HG03175 (cell line): ENCODE measurements around the gene FN1.

Source experiments
- ATAC-seq: cut with Tn5 transposase; IDR thresholded peaks from one replicate; pipeline ENCODE4 v1.9.1; 2021; ENCODE audit warnings: mild to moderate bottlenecking, moderate library complexity; ENCODE audit not compliant: unreplicated experiment

FN1 gene

DNA sequence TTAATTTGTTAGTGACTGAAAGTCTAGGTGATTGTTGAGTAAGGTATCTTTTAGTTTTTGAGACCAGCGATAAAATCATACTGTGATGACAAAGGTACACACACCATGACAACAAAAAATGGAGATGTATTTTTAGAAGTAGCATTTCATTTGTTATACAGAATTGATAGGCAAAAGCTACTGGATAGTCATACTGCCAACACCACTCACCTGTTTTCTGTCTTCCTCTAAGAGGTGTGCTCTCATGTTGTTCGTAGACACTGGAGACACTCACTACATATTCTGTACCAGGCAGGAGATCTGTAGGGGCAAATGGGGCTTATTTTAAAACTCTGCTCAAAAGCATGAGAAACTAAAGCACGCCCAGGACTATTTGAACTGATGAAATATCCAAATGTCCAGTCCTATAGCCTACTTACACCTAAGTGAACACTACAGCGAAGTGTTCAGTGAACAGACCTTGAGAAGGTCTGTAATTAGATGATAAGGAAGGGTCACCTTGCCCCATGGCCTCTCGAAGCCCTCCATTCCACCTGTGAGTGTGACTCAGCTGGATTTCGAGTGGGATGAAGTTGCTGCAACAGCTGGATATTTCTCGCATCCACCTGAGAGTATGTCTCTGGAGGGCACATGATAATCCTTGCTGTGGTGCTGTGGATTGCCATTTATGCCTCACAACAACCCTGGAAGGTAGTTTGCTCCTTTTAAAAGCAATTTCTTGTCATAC, 47.7 kb downstream of the FN1 start:
- no peak for ATAC-seq

DNA sequence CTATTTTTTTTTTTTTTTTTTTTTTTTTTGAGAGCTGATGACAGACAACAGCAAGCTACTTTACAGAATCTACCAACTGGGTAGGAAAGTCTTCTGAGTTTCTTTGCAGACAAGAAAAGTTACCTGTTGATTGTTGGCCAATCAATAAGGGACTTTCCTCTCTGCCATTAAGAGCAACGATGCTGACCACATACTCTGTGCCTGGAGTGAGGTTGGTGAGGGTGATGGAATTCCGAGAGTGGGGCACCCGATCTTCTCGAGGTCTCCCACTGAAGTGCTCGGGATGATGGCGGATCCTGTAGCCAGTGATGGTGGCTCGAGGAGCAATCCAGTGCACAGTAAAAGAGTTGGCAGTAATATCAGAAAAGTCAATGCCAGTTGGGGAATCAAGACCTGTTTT, 49.3 kb downstream of the FN1 start:
- ATAC-seq = no peak

DNA sequence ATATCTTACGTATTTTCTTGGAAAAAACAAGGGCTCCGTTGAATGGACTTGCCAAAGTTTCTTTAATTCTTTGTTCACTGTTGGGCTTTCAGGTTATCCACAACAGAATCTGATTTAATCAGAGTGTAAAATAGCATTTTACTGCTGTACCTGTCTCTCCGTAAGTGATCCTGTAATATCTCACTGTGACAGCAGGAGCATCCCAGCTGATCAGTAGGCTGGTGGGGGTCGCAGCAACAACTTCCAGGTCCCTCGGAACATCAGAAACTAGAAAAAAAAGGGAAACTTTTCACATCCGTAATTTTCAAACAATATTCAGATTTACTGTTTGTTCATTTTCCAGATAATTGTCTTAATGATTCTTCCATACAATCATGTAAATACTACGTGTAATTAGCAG, 51.2 kb downstream of the FN1 start:
- ATAC-seq = no peak

DNA sequence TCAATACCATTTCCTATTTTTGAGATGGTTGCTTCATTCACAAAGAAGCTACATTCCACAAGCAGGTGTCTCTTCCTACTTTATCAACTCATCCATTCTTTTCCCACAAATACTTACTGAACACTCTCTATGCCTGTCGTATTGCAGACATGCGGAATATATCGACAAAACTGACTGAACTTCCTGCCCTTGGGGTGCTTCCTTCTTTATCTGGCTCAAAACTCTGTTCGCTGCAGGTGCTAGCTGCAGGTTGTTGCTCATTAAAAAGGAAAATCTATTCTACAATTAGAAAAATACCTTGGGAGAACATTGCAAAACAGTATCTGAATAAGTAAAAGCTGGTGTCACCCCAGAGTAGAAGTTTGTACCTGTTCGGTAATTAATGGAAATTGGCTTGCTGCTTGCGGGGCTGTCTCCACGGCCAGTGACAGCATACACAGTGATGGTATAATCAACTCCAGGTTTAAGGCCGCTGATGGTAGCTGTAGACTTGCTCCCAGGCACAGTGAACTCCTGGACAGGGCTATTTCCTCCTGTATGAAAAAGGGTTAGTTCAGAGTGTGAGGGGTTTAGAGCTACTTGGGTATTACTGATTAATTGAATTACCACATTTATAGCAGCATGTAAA, 52.1 kb downstream of the FN1 start:
- no peak for ATAC-seq

DNA sequence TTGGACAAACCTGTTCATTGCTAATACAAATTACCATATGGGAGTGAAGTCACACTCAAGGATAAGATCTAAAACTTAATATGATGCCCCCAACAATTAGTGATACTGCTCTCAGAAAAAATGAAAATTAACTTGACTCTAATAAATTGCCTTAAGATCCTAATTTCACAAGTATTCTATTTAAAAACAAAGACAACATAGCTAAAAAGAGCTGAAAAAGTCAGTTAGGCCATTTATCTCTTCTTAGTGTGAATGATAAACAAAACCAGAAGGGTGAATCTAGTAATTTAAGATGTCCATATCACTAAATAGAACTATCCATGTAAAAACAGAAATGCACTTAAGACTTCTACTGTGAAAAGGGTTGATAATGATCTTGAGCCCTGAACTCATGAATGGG, 53.4 kb downstream of the FN1 start:
- no peak for ATAC-seq

DNA sequence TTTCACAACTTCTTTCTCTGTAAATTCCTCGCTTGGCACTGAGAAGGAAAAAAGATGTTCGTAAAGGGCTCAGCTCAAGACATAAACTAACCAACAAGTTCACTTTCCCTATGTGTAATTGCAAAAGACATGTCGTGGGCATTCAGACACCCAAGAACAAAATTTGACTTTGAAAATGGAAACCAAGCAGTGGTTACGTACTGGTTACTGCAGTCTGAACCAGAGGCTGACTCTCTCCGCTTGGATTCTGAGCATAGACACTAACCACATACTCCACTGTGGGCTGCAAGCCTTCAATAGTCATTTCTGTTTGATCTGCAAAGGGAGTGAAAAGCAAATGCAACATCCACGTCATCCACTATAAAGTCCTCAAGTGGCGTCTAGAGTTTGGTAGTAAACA, 53.9 kb downstream of the FN1 start:
- ATAC-seq = no peak

DNA sequence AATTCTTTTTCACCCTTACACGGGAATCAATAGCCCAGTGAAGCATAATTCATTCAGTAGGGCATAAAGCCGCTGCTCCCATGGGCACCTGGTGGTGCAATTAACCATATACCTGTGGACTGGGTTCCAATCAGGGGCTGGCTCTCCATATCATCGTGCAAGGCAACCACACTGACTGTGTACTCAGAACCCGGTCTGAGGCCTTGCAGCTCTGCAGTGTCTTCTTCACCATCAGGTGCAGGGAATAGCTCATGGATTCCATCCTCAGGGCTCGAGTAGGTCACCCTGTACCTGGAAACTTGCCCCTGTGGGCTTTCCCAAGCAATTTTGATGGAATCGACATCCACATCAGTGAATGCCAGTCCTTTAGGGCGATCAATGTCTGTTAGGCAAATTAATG, 55.2 kb downstream of the FN1 start:
- ATAC-seq = no peak

DNA sequence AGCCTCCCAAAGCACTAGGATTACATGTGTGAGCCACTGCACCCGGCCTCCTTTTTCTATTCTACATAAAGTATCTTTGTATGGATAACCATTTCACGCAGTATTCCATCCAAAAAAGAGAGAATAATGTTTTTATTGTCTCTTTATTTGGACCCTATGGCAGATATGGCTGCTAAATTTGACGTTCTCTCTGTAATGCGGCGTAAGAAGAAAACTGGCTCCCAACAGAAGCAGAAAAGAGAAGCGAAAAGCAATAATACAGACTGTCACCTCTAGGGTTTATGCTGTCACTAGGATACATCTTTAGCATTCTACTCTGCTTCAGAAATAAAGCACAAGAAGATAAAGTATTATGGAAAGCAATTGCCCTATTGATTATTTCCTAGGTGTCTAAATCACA, 55.9 kb downstream of the FN1 start:
- ATAC-seq = no peak

DNA sequence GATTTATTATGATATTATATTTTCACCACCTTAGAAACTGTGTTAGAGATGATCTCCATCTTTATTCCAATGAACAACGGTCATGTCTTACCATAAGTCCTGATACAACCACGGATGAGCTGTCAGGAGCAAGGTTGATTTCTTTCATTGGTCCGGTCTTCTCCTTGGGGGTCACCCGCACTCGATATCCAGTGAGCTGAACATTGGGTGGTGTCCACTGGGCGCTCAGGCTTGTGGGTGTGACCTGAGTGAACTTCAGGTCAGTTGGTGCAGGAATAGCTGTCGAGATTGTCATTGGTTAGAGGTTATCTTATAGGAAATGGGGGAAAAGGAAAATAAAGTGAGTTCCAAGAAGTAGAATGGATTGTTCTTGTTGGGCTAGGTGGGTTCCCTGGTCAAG, 56.8 kb downstream of the FN1 start:
- no peak for ATAC-seq

DNA sequence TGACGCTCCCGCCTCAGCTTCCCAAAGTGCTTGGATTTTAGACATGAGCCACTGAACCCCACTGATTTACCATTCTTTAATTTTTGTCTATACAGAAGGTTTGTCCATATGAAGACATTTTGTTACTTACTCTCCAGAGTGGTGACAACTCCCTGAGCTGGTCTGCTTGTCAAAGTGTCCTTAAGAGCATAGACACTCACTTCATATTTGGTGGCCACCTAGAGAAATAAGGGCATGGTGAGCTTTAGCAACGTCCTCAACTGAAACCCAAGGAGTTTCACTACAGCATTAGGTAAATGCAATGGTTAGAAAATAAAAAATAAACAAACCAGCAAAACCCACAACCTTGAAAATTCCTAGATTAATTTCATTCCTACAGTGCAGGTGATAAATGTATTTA, 57.8 kb downstream of the FN1 start:
- no peak for ATAC-seq

DNA sequence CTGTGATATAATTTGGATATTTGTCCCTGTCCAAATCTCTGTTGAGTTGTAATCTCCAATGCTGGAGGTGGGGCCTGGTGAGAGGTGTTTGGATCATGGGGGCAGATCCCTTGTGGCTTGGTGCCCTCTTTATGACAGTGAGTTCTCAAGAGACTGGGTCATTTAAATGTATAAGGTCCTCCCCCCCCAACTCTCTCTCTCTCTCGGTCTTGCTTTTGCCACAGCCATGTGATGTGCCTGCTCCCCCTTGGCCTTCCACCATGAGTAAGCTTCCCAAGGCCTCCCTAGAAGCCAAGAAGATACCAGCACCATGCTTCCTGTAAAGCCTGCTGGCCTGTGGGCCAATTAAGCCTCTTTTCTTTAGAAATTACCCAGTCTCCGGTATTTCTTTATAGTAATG, 58.6 kb downstream of the FN1 start:
- no peak for ATAC-seq

DNA sequence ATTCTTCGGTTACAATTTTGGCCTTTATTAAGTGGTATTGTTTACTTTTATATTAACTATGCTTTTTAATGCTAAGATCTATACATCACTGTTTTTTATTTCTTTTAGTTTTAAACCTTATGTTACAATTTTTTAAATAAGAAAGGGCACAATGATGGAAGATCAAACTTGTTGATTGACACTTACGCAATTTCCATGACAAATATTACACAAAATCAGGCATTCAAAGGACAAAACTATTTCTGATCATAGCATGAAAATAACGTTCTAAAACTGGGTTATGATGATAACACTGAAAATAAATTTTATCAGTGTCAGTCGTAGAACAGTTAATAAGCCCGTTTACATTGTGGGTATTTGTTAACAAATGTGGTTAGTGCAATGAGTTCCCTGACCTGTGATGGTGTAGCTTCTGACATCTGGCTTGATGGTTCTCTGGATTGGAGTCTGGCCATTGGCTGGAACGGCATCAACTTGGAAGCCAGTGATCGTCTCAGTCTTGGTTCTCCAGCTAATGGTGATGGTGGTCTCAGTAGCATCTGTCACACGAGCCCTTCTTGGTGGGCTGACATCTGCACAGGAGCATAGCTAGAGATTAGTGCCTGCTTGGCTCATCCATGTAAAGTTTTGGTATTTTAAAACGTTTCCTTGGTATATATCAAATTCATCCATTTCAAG, 59.6 kb downstream of the FN1 start:
- ATAC-seq = no peak

DNA sequence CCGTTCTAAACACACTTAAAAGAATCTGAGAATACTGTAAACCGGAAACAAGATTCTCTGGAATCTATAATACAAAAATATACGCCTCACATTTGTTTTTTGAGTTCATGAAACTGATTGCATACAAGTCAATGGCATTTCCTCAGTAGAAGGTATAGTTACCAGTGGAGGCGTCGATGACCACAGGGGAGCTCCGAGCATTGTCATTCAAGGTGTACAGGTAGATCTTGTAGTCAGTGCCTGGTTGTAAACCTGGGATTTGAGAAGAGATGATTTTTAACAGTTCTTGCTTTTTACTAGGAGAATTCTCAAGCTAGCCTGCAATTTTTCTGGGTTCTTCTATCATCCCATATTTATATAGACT, 60.4 kb downstream of the FN1 start:
- no peak for ATAC-seq

DNA sequence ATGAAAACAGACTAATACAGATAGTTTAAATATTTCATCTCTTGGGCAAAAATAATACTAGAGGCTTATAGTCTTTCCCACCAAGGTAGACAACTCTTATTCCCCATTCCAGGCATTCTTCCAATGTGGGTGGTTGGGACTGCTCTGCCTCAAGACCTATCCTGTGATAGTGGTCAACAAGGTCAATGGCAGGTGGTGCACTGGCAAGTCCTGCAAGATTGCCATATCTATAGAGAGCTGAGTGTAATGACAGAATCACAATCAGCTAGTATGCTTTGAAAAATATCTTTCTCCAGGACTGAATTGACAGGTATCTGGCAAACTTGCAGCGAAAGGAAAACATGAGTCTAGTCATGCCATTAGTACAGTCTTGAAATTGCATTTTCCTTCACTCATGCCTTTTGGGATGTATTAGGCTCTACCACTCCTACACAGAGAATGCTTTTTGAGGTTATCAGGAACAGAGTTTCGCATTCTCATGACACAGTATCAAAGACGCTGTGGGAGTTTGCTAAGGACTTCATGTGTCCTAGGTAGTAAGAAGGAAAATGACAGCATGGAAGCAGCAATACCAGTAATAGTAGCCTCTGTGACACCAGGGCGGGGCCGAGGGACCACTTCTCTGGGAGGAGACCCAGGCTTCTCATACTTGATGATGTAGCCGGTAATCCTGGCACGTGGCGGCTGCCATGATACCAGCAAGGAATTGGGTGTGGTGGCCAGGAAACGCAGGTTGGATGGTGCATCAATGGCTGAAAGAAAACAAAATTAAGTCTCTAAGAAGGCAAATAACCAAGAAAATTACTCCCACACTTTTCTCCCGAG, 61.0 kb downstream of the FN1 start:
- ATAC-seq = no peak

DNA sequence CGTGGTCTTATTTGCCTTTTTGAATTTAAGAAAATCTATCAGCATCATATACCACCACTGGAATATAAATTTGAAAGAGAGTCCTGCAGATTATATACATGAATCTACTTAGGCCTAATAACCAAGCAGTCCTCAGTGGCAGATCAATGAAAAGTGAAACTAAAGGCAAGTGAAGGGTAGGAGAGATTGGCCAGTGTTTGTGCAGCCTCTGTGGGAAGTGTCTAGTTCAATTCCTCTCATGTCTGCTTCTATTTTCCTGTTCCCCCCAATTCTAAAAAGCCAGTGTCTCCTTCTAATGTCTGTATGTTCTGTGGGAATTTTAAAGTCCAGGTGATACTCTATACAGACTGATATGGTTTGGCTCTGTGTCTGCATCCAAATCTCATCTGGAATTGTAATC, 61.9 kb downstream of the FN1 start:
- no peak for ATAC-seq

DNA sequence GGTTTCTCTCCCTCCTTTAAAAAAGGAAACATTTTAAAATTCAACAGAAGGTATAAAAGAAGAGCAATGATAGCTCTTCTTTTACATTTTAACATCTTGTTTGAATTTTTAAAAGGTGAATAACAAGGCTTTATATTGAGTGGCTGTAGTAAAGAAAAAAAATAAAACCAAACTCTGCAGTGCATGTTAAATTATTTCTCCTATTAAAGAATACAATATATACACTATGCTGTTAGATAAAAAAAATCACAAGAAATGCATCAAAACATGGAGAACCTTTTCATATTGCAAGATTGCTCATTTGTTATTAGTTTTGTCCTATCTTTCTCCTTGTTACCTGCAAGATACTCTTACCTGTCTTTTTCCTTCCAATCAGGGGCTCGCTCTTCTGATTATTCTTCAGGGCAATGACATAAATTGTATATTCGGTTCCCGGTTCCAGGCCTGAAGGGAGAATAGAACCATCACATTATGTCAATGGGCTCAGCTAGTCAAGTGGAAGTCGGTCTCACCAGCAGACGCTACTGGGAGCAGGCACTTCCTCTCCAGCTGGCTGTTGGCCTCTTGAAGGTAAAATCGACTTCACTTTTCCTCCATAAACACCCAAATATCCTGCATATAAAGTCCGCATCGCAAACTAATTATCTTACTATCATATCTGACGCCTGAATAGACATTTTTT, 62.8 kb downstream of the FN1 start:
- ATAC-seq = no peak

DNA sequence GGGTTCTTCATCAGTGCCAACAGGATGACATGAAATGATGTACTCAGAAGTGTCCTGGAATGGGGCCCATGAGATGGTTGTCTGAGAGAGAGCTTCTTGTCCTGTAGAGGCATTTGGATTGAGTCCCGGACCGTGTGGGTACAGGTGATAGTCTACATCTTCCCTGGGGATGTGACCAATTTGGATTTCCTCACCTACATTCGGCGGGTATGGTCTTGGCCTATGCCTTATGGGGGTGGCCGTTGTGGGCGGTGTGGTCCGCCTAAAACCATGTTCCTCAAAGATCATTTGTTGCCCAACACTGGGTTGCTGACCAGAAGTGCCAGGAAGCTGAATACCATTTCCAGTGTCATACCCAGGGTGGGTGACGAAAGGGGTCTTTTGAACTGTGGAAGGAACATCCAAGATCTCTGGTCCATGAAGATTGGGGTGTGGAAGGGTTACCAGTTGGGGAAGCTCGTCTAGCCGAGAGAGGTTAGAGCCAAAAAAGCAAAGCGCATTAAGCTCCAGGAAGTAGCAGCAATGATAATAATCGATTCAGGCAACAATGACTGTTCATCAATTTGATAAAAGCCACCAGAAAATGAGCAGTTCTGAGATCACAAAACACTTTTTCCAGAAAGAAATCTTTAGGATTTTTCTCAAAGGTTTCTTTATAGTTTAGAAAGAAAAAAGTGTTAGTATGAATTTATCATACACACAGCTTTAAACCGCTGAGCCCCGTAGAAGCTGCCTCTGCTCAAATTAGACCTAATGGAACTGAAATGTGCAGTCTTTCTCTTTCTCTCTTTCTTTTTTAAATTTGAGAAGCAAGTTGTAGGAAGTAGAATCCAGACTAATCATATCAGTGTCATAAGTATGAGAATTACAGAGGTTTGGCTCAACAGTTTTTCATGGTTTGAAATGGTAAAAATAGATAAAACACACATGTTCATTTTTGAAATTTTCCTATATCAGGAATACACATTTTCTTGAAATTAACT, 63.7 kb downstream of the FN1 start:
- ATAC-seq = no peak

DNA sequence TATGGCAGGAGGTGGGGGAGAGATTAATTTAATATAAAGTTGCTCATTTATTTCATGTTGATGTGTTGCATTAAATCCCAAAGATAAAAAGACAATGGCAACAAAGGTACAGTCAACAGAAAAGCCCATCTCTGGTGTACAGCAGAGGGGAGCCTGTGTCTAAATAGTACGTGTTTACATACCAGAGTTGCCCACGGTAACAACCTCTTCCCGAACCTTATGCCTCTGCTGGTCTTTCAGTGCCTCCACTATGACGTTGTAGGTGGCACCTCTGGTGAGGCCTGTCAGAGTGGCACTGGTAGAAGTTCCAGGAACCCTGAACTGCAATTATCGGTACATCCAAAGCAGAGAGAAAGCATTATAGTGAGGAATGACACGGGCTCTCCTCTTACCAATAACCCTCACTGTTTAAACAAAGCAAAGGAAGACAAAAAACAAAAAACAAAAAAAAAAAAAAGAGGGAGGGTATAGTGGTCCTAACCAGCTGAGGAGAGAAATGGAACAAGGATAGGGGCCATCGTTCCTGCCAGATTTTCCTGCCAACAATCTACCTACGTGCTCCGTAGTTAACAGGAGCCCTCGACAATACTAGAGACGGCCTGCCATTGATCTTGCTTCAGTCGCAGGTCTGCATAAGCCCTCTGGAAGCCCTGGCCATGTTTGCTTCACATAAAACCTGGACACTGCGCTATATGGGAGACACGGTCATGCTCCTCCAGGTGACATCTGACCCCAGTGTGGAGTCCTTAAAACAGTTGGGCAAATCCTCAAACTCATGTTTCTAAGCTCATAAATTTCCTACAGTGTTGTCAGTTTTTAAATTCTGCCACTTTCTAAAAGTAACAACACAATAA, 65.5 kb downstream of the FN1 start:
- ATAC-seq = no peak

DNA sequence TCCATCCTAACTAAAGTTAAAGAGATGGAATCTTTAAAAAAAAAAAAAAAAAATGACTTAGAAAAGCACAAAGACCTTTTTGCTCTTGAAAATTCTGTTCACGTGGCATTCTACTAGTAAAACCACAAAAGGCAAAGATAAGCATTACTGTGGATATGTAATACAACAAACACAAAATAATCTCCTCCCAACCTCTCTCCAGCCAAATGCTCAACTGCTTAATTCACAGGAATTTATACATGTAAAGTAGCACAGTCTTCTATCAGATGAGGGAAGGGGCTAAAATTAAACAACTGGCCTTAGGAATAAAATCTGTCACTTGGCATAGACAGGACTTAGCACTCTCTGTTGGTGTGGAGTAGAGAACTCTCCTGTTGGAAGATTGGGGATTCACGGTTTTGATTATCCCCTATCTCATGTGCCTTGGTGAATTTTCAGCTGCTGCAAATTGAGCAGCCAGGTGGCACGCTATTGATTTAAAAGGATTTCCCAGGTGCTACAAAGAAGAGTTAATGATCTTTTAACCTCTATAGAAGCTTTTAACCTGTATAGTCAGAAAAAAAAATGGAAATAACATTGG, 66.6 kb downstream of the FN1 start:
- ATAC-seq = no peak
